Astrocyte (in vitro differentiated cells and primary cell): Measurements from ENCODE around the gene SLC35F2.
"Not testable (repeated sequence)": the region's sequence is repeated elsewhere in the genome, so short reads cannot be mapped to it uniquely, and the experiment has no call there.

Experiments used
- EZH2 ChIP-seq: IDR thresholded peaks from 2 replicates; pipeline ENCODE4 v1.6.1; 2012; ENCODE audit warnings: mild to moderate bottlenecking, low read length, inconsistent platforms; ENCODE audit not compliant: insufficient read depth
- TF ChIP-seq, protein P1 (sequence below): IDR thresholded peaks from 2 replicates; pipeline ENCODE4 v1.5.1; 2011; ENCODE audit warnings: low read depth, mild to moderate bottlenecking, inconsistent platforms, low read length, moderate library complexity; ENCODE audit not compliant: insufficient read depth

DNA sequence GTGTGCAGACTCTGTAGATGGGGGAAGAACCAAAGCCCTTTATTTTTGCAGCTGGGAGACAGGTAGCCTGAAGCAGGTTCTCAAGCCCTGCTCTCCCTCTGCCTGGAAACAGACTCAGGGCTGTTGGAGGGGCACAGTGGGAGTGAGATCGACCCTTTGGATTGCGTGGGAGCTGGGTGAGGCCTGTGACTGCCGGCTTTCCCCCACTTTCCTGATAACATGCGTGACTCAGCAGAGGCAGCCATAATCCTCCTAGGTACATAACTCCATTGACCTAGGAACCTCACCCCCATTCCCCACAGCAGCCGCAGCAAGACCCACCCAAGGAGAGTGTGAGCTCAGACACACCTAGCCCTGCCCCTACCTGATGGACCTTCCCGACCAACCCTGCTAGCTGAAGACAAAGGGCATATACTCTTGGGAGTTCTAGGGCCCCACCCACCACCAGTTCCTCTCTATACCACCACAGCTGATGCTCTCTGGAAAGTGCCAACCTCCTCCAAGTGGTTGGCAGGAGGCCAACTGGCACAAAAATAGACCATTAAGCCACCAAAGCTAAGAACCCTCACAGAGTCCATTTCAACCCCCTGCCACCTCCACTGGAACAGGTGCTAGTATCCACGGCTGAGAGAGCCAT is 99.8 kb downstream of the SLC35F2 start:
- TF ChIP-seq, protein P1, sequence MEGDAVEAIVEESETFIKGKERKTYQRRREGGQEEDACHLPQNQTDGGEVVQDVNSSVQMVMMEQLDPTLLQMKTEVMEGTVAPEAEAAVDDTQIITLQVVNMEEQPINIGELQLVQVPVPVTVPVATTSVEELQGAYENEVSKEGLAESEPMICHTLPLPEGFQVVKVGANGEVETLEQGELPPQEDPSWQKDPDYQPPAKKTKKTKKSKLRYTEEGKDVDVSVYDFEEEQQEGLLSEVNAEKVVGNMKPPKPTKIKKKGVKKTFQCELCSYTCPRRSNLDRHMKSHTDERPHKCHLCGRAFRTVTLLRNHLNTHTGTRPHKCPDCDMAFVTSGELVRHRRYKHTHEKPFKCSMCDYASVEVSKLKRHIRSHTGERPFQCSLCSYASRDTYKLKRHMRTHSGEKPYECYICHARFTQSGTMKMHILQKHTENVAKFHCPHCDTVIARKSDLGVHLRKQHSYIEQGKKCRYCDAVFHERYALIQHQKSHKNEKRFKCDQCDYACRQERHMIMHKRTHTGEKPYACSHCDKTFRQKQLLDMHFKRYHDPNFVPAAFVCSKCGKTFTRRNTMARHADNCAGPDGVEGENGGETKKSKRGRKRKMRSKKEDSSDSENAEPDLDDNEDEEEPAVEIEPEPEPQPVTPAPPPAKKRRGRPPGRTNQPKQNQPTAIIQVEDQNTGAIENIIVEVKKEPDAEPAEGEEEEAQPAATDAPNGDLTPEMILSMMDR, result not testable (repeated sequence)
- TF ChIP-seq EZH2, result not testable (repeated sequence)
